ENCODE measurements around the gene CUBN.
A peak's percentile ranks its signal among the peaks of the same experiment; 100 is the strongest.

Gene CUBN

DNA sequence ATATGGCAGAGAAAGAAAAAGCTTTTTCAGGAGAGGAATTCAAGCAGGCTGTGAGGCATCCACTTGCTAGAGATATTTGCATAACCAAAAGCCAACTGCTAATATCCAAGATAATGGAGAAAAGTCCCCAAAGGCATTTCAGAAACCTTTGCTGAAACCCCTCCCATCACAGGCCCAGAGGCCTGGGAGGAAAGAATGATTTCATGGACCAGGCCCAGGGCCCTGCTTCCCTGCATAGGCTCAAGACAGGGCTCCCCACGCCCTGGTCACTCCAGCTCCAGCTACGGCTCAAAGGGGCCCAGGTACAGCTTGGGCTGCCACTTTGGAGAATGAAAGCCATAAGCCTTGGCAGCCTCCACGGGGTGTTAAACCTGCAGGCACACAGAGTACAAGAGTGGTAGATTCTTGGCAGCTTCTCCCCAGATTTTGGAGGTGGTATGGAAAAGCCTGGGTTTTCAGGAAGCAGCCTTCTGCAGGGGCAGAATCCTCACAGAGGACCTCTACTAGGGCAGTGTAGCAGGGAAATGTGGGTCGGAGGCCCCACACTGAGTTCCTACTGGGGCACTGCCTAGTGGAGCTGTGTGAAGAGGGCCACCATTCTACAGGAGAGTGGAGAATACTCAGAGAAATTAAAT is 306.8 kb downstream of the CUBN start:
- no peak for DNase-seq (ENCODE audit: low read depth)

DNA sequence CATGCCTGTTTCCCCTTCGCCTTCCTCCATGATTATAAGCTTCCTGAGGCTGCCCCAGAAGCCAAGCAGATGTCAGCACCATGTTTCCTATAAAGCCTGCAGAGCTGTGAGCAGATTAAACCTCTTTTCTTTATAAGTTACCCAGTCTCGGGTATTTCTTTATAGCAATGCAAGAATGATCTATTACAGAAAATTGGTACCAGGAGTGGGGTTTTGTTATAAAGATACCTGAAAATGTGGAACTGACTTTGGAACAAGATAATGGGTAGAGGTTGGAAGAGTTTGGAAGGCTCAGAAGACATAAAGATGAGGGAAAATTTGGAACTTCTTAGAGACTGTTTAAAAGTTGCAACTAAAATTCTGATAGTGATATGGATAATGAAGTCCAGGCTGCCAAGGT is 307.6 kb downstream of the CUBN start:
- DNase-seq (ENCODE audit: low read depth): no peak

DNA sequence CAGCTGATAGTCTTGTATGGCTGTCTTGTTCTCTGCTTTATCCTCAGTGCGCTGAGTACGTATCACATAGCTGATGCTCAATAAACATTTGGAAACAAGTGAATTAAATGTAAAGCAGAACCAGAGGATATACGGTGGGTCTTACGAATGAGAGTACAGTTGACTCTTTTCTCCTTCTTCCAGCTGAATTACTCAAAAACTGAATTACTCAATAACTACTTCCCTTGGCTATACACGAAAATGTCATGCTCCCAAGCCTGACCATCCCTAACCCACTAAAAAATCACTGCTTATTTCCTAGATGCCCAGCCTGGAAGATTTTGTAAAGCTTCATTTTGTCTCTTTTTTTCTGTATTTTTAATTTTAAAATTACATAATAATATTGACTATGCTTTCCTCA is 309.2 kb downstream of the CUBN start:
- DNase-seq (ENCODE audit: low read depth): no peak

DNA sequence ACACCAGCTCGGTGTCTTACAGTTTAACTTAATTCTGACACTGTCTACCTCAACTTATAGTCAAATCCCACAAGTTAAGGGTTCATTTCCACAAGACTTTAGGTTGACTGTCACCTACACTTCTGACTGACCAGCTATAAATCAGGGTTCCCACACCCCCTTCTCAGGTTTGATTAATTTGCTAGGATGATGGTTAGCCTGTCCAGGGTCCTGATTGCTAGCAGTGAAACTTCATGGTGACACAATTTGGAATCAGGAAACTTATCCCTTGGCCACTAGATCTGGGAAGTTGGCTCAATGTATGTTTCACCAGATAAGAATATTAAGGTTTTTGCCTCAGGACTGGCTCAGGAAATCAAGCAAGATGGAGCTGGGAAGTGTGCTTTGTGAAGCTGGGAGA is 309.6 kb downstream of the CUBN start:
- no peak for DNase-seq (ENCODE audit: low read depth)

DNA sequence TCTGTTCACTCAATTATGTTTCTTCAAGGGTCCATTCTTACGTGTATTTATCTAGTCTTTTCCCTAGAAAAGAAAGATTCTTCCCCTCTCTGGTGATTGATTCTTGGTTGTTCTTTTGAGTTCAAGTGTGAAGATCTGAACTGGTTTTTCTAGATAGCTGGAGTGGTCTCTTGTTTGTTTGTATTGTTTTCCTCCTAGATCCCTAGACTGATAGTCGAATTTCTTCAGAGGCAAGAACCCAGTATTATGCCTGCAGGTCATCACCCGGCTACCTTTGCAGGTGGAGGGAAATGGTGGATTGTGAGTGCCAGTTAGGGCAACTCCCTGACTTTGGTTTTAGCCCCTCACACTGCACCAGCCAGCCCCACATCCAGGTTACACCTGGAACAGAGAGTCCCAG is 310.2 kb downstream of the CUBN start:
- no peak for DNase-seq (ENCODE audit: low read depth)

DNA sequence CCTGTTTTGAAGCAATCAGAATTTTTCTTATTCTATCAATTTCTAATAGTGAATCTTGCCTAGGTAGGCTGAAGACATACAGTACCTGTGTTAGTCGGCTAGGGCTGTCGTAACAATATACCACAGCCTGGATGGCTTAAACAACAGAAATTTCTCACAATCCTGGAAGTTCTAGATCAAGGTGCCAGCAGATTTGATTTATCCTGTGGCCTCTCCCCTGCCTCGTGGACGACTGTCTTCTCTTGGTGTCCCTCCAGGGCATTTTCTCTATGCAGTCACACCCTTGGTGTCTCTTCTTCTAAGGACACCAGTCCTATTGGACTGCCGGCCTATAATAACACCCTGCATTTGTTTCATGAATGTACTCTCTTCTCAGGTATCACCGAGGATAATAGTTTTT is 310.6 kb downstream of the CUBN start:
- DNase-seq (ENCODE audit: low read depth): no peak

DNA sequence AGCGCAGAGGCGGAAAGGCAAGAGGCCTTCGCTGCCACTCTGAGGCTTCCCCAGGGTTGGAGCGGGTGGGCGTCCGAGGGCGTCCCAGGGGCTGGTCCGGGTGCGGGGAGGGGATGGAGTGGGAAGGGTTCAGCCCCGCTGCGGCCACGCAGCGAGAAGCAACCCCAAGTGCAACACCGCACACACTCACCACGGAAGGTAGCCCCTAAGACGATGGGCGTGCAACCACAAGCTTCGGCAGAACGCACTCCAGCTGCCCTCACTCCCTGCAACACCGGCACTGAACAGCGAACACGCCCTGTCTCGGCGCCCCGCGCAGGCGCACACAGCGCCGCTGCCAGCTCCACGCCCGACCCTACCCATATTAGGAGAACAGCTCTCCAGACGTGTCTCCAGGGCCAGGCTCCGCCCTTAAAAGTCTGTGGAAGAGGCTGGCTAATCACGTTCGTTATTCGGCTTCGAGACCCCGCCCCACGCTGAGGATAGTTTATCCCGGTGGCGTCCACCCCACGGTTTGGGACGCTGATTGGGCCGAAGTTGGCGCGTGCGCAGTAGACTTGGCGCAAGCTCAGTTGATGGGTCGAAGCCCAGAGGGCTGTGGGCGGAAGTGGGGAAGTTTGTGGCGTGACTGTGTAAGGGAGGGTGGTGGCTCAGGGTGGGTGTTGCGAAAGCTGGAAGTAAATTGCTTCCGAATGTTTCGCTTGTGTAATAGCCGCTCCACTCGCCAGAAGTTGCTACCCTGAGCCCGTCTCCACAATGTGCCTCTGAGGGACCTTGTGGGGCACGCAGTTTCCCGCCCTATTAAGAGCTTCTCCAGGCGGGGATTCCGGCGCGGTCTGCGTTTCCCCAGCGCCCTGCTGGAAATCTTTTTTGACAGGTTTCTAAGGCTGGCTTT is 312.2 kb downstream of the CUBN start, which contains the start of gene RSU1:
Gene RSU1, minus strand, starts transcription at position 300 of the 895 bp plus-strand sequence. CDS start 343 bp downstream, outside the sequence.
- DNase-seq (ENCODE audit: low read depth): peak; percentile 100

DNA sequence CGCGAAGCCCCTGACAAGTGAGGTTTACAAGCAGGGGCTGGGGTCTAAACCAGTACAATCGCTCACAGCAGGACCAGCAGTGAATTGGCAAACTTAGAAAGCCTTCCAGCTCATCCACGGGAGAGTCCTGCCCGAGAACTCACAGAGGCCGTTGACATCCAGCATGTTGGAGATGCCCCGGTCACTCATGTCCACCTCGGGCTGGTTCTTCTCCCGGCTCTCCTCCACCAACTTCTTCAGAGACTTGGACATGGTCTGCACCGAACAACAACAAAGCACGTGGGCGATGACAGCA is 312.8 kb downstream of the CUBN start:
- no peak for DNase-seq (ENCODE audit: low read depth)

DNA sequence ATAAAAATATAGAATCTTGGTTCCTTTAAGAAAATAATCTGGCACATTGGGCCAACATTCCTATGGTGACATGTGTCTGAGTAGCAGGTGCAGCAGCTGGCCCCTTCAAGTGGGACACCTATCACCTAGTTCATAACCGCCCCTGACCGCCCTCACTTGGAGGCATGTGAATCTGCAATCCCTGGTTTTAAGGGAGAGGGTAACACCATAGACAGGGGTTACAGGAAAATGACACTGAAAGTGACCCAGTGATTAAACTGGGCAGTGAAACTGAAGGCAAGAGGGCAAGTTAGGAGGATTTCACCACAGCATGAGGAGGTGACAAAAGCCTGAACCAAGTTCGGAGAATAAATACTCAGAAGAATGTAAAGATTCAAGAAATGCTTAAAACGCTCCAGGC is 313.4 kb downstream of the CUBN start:
- peak; percentile 50 for DNase-seq (ENCODE audit: low read depth)

DNA sequence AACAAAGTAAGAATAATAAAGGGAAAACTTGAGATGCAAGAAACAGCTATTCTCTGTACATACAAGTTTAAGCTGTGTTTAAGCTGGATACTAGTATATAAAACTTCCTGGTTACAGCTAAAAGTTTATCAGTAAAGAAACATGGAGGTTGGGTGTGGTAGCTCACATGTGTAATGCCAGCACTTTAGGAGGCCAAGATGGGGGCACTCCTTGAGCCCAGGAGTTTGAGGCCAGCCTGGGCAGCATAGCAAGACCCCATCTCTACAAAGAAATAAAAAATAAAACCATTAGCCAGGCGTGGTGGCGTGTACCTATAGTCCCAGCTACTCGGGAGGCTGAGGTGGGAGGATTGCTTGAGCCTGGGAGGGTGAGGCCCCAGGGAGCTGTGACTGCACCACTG is 315.6 kb downstream of the CUBN start:
- DNase-seq (ENCODE audit: low read depth): no peak

DNA sequence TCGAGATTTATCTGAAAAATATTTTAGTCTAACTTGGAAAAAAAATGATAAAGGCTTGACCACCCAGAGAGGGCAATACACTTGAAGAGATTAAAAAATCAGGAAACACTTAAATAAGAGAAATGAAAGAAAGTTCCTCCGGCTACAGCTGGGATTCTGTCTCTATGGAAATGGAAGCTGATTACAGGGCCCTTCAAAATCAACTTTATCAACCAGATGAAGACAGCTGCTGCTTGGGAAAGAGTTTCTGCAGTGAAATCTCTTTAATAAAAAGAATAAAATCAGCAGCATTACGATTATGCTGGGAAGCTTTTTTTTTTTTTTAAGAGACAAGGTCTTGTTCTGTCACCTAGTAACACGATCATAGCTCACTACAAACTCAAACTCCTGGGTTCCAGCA is 316.9 kb downstream of the CUBN start:
- DNase-seq (ENCODE audit: low read depth): no peak

DNA sequence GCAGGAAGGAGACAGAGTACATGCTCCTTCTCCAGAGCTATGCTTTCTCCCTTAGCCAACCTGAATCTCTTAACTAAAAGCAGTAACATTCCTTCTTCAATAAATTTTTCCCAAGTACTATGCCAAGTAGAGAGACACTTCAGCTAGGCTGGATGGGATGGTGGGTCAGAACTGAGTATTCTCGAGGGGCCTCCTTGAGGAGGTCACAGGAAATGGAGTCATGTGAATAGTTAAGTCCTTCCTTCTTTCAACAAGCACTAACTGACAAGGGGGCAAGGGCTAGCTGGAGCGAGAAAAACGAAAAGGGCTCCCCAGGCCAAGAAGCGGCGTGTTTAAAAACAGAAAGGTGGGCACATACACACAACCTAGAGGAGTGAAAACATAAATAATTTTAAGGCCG is 317.8 kb downstream of the CUBN start:
- DNase-seq (ENCODE audit: low read depth): no peak

DNA sequence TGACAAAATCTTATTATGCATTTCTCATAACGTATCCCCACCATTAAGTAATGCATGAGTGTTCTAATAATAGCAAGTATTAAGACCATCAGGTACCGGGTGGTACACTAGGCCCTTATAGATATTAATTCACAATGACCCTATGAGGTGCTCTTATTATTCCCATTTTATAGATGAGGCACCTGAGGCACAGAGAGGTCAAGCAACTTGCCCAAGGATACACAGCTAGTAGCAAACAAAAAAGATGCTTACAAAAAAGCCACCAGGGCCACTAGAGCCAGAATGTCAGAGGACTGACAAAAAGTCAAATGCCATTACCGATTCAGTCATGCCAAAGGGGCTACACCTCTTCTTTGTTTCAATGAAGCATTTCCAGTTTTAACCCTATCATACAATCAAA is 318.3 kb downstream of the CUBN start:
- DNase-seq (ENCODE audit: low read depth): no peak

DNA sequence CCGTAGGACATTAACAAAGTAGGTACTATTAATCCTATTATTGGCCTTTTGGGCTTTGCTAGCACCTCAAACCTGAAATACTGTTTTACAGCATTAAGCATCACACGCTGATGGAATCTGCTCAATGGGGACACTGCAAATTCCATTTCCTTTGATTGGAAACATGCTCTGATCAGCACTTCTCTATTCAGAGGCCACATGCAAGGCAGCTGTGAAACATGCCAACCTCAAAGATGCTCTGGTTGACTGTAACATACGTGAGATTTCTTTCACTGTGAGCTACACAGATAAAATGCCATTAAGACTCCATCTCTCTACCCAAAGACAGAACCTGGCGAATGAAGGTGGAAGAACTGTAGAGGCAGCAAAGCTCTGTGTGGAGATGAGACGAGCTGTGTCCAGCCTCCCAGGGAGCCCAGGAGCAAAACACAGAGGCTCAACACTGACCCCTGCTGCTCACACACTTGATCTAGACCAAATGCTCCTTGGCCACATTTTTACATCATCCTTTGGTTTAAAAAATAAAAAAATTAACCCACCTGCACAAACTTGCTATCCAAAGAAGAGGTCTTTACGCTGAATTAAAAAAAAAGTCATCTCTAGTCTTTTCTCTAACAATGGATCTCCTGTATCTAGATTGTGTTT is 320.4 kb downstream of the CUBN start:
- peak; percentile 43 for DNase-seq (ENCODE audit: low read depth)

DNA sequence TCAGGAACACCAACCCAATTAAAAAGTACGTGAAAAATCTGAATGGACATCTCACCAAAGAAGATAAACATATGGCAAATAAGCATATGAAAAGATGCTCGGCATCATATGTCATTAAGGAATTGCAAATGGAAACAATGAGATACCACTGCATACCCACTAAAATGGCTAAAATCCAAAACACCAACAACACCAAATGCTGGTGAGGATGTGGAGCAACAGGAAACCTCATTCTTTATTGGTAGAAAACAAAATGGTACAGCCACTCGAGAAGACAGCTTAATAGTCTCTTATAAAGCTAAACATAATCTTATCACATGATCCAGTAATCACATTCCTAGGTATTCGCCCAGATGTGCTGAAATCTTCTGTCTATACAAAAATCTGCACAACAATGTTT is 325.5 kb downstream of the CUBN start:
- no peak for DNase-seq (ENCODE audit: low read depth)

DNA sequence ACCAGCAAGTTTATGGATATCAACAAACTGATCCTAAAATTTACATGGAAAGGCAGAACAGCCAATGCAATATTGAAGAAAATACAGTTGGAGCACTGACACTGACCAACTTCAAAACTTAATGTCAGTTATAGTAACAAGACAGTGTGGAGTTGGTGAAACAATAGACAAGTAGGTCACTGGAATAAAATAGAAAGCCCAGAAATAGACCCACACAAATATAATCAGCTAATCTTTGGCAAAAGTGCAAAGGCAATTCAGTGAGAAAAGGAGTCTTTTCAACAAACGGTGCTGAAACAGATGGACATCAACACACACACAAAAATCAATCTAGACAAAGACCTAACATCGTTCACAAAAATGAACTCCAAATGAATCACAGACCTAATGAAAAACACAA is 326.1 kb downstream of the CUBN start:
- no peak for DNase-seq (ENCODE audit: low read depth)

DNA sequence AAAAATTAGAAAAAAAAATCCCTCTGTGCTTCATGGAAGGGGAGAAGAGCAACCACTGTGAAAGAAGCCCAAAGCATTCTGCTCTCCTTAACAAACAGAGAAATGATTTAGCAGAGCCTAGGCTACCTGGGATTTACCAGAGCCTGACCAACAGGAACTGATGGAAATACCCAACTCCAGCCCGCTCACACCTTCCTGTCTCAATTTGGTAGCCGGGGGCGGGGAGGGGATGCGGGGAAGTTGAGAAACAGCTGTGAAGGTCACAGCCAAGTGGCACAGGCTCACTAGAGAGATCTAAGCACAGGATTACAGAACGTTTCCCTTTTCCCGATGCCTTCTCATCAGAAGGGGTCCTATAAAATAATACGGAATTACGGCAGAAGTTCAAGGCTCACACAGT is 330.0 kb downstream of the CUBN start:
- DNase-seq (ENCODE audit: low read depth): no peak

DNA sequence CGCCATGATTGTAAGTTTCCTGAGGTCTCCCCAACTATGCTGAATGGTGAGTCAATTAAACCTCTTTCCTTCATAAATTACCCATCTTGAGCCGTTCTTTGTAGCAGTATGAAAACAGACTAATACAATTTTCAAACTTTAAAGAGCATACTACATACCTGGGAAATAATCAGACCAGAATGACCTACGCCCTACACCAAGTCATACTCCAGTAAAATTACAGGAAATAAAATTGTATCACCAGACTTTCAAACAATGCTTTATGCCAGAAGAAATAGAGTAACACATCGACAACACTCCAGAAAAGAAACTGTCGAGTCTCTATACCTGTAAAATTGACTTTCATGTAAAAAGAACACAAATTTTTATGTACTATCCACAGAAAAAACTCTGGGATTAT is 331.0 kb downstream of the CUBN start:
- DNase-seq (ENCODE audit: low read depth): no peak

DNA sequence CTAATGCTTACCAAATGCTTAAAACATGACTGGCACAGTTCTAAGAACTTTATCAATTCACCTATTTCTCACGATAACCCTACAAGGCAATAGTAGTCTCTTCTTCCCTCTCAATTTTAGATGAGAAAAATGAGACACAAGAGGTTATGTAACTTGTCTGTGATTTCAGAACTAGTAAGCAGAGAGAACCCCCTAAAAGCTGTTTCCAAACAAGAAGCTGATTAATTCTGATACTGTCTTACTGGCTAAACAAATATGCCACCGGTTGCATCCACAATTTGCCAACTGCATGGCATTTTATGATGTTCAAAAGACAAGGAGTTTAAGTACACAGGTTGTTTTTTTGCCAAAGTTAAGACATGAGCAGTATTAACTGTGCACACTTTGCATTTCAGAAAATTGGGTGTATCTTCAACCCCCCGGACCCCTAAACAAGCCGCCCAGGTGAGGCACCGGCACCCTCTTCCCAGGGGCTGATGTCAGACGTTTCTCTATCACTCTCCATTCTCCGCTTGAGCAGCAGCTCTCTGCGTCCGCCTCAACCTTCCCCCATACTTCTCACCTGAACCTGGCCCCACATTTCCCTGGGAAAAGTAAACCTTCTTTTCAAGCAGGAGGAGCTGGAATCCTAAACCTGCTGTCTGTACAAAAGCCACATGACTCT is 334.1 kb downstream of the CUBN start:
- DNase-seq (ENCODE audit: low read depth): no peak

DNA sequence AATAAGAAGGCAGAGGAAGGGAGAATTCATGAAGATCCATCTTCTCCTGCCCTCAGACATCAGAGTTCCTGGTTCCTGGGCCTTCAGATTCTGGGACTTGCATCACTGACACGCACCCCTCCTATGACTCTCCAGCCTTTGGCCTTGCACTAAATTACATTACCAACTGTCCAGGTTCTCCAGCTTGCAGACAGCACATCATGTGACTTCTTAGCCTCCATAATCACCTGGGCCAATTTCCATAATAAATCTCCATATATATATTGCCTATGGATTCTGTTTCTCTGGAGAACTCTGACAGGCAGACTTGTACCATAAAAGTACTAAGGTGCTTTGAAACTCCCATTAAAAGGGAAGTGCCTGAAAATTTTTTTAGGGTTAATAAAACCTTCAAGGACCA is 335.6 kb downstream of the CUBN start:
- DNase-seq (ENCODE audit: low read depth): no peak

DNA sequence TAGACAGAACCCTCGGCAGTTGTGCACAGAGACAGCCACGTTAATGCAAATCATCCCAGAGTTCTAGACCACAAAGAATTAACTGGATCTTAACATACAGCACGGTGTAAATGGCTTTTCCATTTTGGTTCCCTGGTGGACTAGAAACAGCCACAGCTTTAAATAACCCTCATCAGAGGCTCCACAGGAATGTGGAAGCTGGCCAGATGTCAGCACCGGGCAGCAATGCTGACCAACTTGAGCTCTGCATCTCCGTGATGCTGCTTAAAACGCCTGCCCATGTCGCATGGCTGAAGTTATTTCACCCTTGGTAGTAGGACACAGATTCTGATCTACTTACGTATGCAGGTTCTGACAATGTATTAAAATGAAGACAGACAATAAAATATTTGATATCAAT is 336.9 kb downstream of the CUBN start:
- DNase-seq (ENCODE audit: low read depth): peak; percentile 63

DNA sequence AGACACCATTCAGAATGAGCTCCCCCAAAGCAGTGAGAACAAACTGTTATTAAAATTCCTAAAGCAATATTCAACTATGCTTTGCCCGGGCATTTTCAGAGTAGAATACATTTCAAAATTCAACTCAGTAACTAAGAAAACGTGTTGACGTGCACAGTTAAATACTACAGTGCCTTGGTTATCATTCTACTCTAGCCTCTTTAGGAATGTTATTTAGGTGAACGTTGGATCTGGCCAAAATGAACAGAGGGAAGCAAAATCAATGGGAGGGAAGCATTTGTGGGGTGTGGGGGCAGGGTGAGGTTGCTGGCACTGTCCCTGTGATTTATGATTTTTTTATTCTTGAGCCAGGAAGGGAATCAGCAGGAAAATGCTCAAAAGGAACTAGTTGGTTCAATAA is 339.8 kb downstream of the CUBN start:
- DNase-seq (ENCODE audit: low read depth): no peak

DNA sequence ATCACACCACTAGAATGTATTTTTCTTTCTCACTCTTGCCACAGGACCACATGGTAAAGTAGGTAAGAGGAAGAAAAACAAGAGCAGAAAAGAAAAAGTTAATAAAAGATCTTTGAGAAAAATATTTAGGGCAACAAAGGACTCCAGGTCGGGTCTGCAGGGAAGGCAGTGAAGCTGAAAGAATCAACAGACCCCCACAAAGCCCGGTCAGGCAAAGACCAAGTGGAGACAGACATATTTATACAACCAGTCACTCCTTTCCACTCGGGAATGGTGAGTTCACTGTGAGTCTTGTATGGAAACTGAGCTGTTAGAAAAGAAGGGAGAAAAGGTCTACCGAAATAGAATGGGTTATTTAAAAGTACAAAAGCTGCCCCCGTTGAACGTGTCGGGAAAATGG is 340.4 kb downstream of the CUBN start:
- no peak for DNase-seq (ENCODE audit: low read depth)

Measured in EH (cell line).